ENCODE data around the gene ZNF646.
A peak's percentile ranks its signal among the peaks of the same experiment; 100 is the strongest.

Gene ZNF646

GRCh38 chr16:31067342-31067741 is 6.9 kb upstream of the ZNF646 start:
- ChIA-PET CTCF (interaction anchor here (0.9 kb wide), 1 partner anchor 83 kb away, joined by 3 read pairs; no protein-coding TSS in a partner anchor), POLR2A (interaction anchor here (0.6 kb wide), 1 partner anchor 44 kb away, joined by 3 read pairs; no protein-coding TSS in a partner anchor)
- DNase-seq (ENCODE audit: low read depth, low spot score) = no peak
- no peak overlapping the region for H3K4me3 ChIP-seq (ENCODE audit: low read depth, low read length)
- no peak for TF ChIP-seq CTCF (IDR thresholded peaks at IDR 0.05; ENCODE audit: insufficient read depth, low read length, missing control alignments)

- H3K4me3 ChIP-seq (ENCODE audit: low read depth, low read length) = peak overlapping the region; percentile 98
- CTCF ChIA-PET = interaction anchor here (0.9 to 4.2 kb wide), 5 partner anchors 9 to 109 kb away, joined by 3 to 40 read pairs (median 3); partner anchors contain the start of gene HSD3B7
- POLR2A ChIA-PET = interaction anchor here (1.0 to 1.3 kb wide), 4 partner anchors 14 to 118 kb away, joined by 3 to 4 read pairs (median 3); no protein-coding TSS in a partner anchor
- no peak for TF ChIP-seq CTCF (IDR thresholded peaks at IDR 0.05; ENCODE audit: insufficient read depth, low read length, missing control alignments)
- no peak for DNase-seq (ENCODE audit: low read depth, low spot score)
Observed at GRCh38 chr16:31071861-31072260, 2.4 kb upstream of the ZNF646 start.

- H3K4me3 ChIP-seq (ENCODE audit: low read depth, low read length) = peak overlapping the region; percentile 98
- ChIA-PET CTCF (interaction anchor here (1.0 to 4.2 kb wide), 4 partner anchors 10 to 110 kb away, joined by 3 to 40 read pairs (median 4); partner anchors contain the start of gene HSD3B7), POLR2A (interaction anchor here (1.0 to 2.4 kb wide), 11 partner anchors 8 to 108 kb away, joined by 3 to 28 read pairs (median 5); partner anchors contain the start of genes FUS and HSD3B7)
- DNase-seq (ENCODE audit: low read depth, low spot score) = no peak
- no peak for TF ChIP-seq CTCF (IDR thresholded peaks at IDR 0.05; ENCODE audit: insufficient read depth, low read length, missing control alignments)
Observed at GRCh38 chr16:31072540-31073141, 1.6 kb upstream of the ZNF646 start.

- TF ChIP-seq CTCF (IDR thresholded peaks at IDR 0.05; ENCODE audit: insufficient read depth, low read length, missing control alignments) = no peak
- CTCF ChIA-PET = interaction anchor here (0.6 to 4.2 kb wide), 6 partner anchors 38 to 795 kb away, joined by 3 to 40 read pairs (median 4); partner anchors contain the start of gene HSD3B7
- peak overlapping the region; percentile 98 for H3K4me3 ChIP-seq (ENCODE audit: low read depth, low read length)
- DNase-seq (ENCODE audit: low read depth, low spot score) = no peak
- POLR2A ChIA-PET = interaction anchor here (0.7 to 2.4 kb wide), 17 partner anchors 8 to 115 kb away, joined by 3 to 28 read pairs (median 5); partner anchors contain the start of genes FUS, HSD3B7, KAT8 and PRSS8
Observed at GRCh38 chr16:31073142-31073969, 866 bp upstream of the ZNF646 start.

GRCh38 chr16:31074814-31075183 is 577 bp downstream of the ZNF646 start:
- TF ChIP-seq CTCF (IDR thresholded peaks at IDR 0.05; ENCODE audit: insufficient read depth, low read length, missing control alignments) = no peak
- DNase-seq (ENCODE audit: low read depth, low spot score) = no peak
- H3K4me3 ChIP-seq (ENCODE audit: low read depth, low read length) = peak overlapping the region; percentile 98
- CTCF ChIA-PET = interaction anchor here (1.4 to 4.2 kb wide), 3 partner anchors 19 to 794 kb away, joined by 3 to 40 read pairs (median 4); partner anchors contain the start of gene HSD3B7
- POLR2A ChIA-PET = interaction anchor here (0.6 to 2.4 kb wide), 11 partner anchors 10 to 105 kb away, joined by 3 to 28 read pairs (median 8); partner anchors contain the start of genes FUS, HSD3B7, KAT8 and PRSS8

Measured in AG04449 (cell line).